Activated T-cell treated with anti-CD3 and anti-CD28 coated beads for 48 hours (primary cell): ENCODE measurements around the gene CS.
A peak's percentile ranks its signal among the peaks of the same experiment; 100 is the strongest.

ENCODE experiments used
- DNase-seq: peaks from one replicate; pipeline ENCODE4 v3.0.0-alpha.2; 2020; ENCODE audit warnings: low read depth

The CS gene

GRCh38 chr12:56244494-56244893, 55.6 kb downstream of the CS start:
- no peak for DNase-seq

- no peak for DNase-seq
These were observed 56.4 kb downstream of the CS start for GRCh38 chr12:56243731-56244181.

- no peak for DNase-seq
These were observed 57.1 kb downstream of the CS start for GRCh38 chr12:56242986-56243385.

GRCh38 chr12:56241424-56242303, 58.5 kb downstream of the CS start:
- DNase-seq: no peak

- DNase-seq: no peak
These were observed 62.6 kb downstream of the CS start for GRCh38 chr12:56237552-56237951.

- DNase-seq: no peak
These were observed 63.1 kb downstream of the CS start for GRCh38 chr12:56236985-56237384.

GRCh38 chr12:56236091-56236490, 64.0 kb downstream of the CS start:
- no peak for DNase-seq

GRCh38 chr12:56234746-56235436, 65.2 kb downstream of the CS start:
- no peak for DNase-seq

GRCh38 chr12:56231184-56231582, 68.9 kb downstream of the CS start:
- no peak for DNase-seq

GRCh38 chr12:56230432-56231183, 69.5 kb downstream of the CS start:
- DNase-seq: no peak

GRCh38 chr12:56229916-56230431, 70.2 kb downstream of the CS start, which contains the start of gene SLC39A5:
Gene SLC39A5, plus strand, starts transcription at chr12:56230051. Its CDS starts 1,224 bp downstream, at chr12:56231275.
- no peak for DNase-seq

- DNase-seq: no peak
These were observed 71.0 kb downstream of the CS start for GRCh38 chr12:56229082-56229481.

GRCh38 chr12:56224954-56225353, 75.2 kb downstream of the CS start:
- DNase-seq: no peak

- peak; percentile 96 for DNase-seq
These were observed 75.9 kb downstream of the CS start, which contains the start of gene NABP2 for GRCh38 chr12:56224102-56224701. Gene NABP2, plus strand, starts transcription at chr12:56224342. Its CDS starts 515 bp downstream, at chr12:56224857.

- DNase-seq: no peak
These were observed 76.5 kb downstream of the CS start for GRCh38 chr12:56223571-56224101.

GRCh38 chr12:56222531-56222895, 77.6 kb downstream of the CS start:
- DNase-seq: no peak

GRCh38 chr12:56221757-56222530, 78.2 kb downstream of the CS start, which contains the start of gene RNF41:
Gene RNF41, minus strand, starts transcription at chr12:56221922. Its CDS starts 7,875 bp downstream, at chr12:56214047.
- peak; percentile 87 for DNase-seq
